GM12874 (cell line): ENCODE results near the gene ODF4.
A peak's percentile ranks its signal among the peaks of the same experiment; 100 is the strongest.

Experiments
- CTCF ChIP-seq: IDR thresholded peaks from 2 replicates; pipeline ENCODE4 v1.5.1; 2011; ENCODE audit warnings: low read depth, mild to moderate bottlenecking, control low read depth, low read length, moderate library complexity; ENCODE audit not compliant: insufficient read depth

The ODF4 gene, protein sequence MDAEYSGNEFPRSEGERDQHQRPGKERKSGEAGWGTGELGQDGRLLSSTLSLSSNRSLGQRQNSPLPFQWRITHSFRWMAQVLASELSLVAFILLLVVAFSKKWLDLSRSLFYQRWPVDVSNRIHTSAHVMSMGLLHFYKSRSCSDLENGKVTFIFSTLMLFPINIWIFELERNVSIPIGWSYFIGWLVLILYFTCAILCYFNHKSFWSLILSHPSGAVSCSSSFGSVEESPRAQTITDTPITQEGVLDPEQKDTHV

GRCh38 chr17:8339540-8339939 lies at the start of gene ODF4:
Gene ODF4, plus strand, starts transcription at chr17:8339840. Its CDS starts 212 bp downstream, at chr17:8340052.
- TF ChIP-seq CTCF = no peak

- TF ChIP-seq CTCF = no peak
These were observed 49.6 kb upstream of the ODF4 start for GRCh38 chr17:8290043-8290442.

DNA sequence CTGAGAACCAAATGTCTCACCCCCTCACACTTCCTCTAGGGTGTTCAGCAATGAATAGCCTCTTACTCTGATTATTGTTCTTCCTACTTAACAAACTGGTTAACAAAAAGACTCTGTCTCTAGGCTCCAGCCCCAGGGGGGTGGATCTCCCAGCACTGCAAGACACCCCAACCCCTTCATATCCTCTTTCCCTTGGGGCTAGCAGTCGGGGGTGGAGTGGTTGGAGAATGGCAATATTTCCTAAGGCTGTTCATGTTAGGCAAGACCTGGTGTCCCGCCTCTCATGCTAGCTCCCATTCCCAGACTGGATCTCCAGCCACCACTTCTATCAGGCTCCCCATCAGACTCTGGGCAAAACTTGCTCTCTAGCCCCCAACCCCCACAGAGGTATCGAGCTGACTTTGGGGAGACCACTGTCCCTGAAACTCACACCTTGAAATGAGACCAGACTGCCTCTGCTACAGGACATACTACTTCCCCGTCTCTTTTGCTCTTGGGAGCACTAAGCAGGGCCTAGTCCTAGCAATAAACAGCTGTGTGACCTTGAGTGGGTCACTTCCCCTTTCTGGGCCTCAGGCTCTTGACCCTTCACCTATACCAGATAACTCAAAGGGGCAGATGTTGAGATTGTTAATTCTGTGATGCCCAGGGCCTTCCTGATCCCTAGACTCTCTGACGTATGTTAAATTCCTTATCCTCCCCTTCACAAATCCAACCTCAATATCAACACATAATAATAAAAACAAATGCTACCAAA lies 46.8 kb upstream of the ODF4 start:
- no peak for TF ChIP-seq CTCF

DNA sequence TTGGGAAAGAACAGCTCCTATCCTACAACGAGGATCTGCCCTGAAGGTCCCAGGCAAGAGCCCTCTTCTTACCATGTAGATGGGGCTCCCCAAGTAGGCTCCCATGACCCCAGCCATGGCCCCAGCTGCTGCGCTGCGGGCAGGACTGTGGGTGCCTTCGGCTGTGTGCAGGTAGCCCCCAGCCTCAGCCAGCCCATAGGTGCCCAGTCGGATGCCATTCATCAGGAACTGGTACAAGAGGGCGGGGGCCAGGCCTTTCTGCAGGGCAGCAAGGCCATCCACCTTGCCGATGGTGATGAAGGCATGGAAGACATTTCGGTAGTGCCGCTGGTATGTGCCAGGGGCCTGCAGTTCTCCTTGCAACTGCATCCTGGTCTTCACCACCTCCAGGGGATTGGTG lies 45.3 kb upstream of the ODF4 start:
- no peak for TF ChIP-seq CTCF

- TF ChIP-seq CTCF = no peak
These were observed 44.8 kb upstream of the ODF4 start for GRCh38 chr17:8294814-8295316.

- no peak for TF ChIP-seq CTCF
These were observed 39.4 kb upstream of the ODF4 start for GRCh38 chr17:8300226-8300625.

- peak; percentile 95 for TF ChIP-seq CTCF
These were observed 38.9 kb upstream of the ODF4 start for GRCh38 chr17:8300627-8301242.
